Effector memory CD4-positive, alpha-beta T cell (primary cell): ENCODE results near the gene ARF5.
"Not testable (repeated sequence)": the region's sequence is repeated elsewhere in the genome, so short reads cannot be mapped to it uniquely, and the experiment has no call there.

Experiments
- DNase-seq, 3 donors: peaks; one replicate each; pipeline ENCODE4 v3.0.0-alpha.2; 2020
- H3K27ac ChIP-seq: 2 replicates; pipeline ENCODE4 v1.7.0; 2013; ENCODE audit warnings: mild to moderate bottlenecking, low read length, moderate library complexity; ENCODE audit not compliant: insufficient read depth, poor library complexity, severe bottlenecking
- H3K27me3 ChIP-seq: replicated peaks from 2 replicates; pipeline ENCODE4 v1.7.0; 2013; ENCODE audit warnings: mild to moderate bottlenecking, low read length; ENCODE audit not compliant: insufficient read depth, control insufficient read depth, poor library complexity, severe bottlenecking
- H3K36me3 ChIP-seq: 2 replicates; pipeline ENCODE4 v1.7.0; 2013; ENCODE audit warnings: mild to moderate bottlenecking, low read length, moderate library complexity; ENCODE audit not compliant: control insufficient read depth, insufficient read depth
- H3K4me1 ChIP-seq: 2 replicates; pipeline ENCODE4 v1.7.0; 2013; ENCODE audit warnings: low read length, mild to moderate bottlenecking; ENCODE audit not compliant: control insufficient read depth, insufficient read depth, poor library complexity, severe bottlenecking
- H3K4me3 ChIP-seq: 2 replicates; pipeline ENCODE4 v1.7.0; 2013; ENCODE audit warnings: low read length, low read depth, mild to moderate bottlenecking; ENCODE audit not compliant: insufficient read depth, poor library complexity, severe bottlenecking
- H3K9me3 ChIP-seq: 2 replicates; pipeline ENCODE4 v1.7.0; 2013; ENCODE audit warnings: mild to moderate bottlenecking, low read length, moderate library complexity; ENCODE audit not compliant: control insufficient read depth
- total RNA-seq, 3 donors: gene quantifications; one replicate each; lab custom pipeline; 2026; lab: John Stamatoyannopoulos, UW

Gene ARF5
- 38.0 to 52.6 (median 49.0) reads per million in 3 donors for total RNA-seq

DNA sequence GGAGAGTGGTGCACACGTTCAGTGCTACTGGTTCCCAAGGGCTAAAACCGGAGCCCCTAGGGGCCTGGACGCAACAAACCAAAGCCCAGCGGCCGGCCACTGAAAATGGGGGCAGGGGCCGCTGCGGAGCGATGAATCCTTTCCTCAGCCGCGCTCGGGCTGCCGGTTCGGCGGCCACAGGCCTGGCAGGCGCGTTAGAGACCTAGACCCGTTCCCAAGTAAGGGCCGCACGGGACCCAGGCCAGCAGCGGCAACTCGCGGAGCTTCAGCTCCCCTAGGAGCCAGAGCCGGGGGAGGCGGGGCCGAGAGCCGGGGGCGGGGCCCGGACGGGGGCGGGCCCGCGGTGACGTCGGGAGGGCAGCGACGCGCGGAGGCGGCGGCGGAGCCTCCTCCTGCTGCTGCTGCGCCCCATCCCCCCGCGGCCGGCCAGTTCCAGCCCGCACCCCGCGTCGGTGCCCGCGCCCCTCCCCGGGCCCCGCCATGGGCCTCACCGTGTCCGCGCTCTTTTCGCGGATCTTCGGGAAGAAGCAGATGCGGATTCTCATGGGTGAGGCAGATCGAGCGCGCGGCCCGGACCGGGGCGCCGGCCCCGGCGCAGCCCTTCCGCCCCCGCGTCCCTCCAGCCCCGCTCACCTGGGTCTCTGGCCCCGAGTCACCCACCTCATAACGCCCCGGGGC lies at the start of gene ARF5:
TSS of gene ARF5 (plus strand) at position 393 of the 678 bp plus-strand sequence. CDS start at position 481, 88 bp downstream.
- peaks cover 42% of the 10 kb centered on the region for H3K4me1 ChIP-seq
- peak within 1 kb of the TSS; percentile 89 for H3K27ac ChIP-seq
- H3K4me3 ChIP-seq, result peak within 1 kb of the TSS; percentile 93
- no peaks in the 10 kb centered on the region for H3K27me3 ChIP-seq
- DNase-seq, result peak; percentile 81 to 82 (median 82)
- peaks cover 15% of the 10 kb centered on the region for H3K36me3 ChIP-seq
- no peaks in the 10 kb centered on the region for H3K9me3 ChIP-seq

DNA sequence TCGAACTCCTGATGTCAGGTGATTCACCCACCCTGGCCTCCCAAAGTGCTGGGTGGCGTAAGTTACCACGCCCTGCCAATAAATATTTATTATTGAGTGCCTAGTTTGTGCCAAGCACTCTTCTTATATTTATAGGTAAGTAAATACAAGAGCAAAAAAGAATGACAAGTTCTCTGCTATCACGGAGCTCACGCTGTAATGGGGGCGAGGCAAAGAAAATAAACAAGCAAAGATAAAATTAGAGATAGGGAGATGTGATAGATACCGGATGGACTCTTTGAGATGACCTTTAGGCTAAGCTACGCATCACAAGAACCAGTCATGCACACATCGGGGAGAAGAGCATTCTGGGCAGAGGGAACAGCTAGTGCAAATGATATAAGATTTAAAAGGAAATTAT lies 49.1 kb upstream of the ARF5 start:
- no peak for DNase-seq
- no peak overlapping the region for H3K4me3 ChIP-seq
- H3K27ac ChIP-seq, result no peak overlapping the region
- no peaks in the 10 kb centered on the region for H3K36me3 ChIP-seq
- H3K9me3 ChIP-seq, result no peaks in the 10 kb centered on the region
- no peaks in the 10 kb centered on the region for H3K27me3 ChIP-seq
- no peaks in the 10 kb centered on the region for H3K4me1 ChIP-seq

DNA sequence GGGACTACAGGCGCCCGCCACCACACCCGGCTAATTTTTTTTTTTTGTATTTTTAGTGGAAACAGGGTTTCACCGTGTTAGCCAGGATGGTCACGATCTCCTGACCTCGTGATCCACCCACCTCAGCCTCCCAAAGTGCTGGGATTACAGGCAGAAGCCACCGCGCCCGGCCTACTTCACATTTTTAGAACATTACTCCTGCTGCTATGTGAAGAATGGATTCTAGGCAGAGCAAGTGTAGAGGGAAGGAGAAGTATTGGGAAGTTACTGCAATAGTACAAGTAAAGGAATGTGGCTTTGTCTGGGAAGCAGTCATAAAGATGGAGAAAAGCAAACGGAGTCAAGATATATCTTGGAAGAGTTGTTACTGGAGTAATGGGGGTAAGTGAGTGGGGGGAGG lies 47.8 kb upstream of the ARF5 start:
- H3K9me3 ChIP-seq, DNase-seq, H3K27me3 ChIP-seq, H3K27ac ChIP-seq, H3K4me1 ChIP-seq, H3K36me3 ChIP-seq, H3K4me3 ChIP-seq: not testable (repeated sequence)

DNA sequence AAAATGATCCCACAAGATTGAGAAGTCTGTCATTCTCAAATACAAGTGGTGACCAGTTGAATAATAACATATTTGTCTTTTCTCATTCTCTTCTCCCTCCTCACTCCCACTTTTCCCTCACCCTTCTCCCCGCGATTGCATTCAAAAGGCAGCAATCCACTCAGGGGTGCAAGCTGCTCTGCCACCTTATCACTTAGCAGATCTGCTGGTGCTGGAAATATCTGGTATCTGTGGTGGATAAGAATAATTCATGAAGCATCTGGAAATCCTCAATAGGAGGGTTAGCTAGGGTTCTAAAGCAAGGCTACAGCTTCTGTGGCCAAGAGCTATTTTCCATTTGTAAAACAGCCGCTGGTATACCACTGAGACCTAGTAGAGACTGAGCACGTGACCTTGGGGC lies 46.7 kb upstream of the ARF5 start:
- DNase-seq, result no peak
- H3K27ac ChIP-seq, result no peak overlapping the region

DNA sequence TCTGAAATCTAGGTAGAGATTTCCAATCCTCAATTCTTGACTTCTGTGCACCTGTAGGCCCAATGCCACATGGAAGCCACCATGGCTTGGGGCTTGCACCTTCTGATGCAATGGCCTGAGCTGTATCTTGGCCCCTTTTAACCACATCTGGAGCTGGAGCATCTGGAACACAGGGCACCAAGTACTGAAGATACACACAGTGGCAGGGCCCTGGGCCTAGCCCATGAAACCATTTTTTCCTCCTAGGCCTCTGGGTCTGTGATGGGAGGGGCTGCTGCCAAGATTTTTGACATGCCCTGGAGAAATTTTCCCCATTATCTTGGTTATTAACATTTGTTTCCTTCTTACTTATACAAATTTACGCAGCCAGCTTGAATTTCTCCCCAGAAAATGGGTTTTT lies 41.9 kb upstream of the ARF5 start:
- H3K27ac ChIP-seq, result no peak overlapping the region
- H3K27me3 ChIP-seq, result no peaks in the 10 kb centered on the region
- no peaks in the 10 kb centered on the region for H3K36me3 ChIP-seq
- no peaks in the 10 kb centered on the region for H3K9me3 ChIP-seq
- H3K4me1 ChIP-seq, result no peaks in the 10 kb centered on the region
- no peak for DNase-seq
- no peak overlapping the region for H3K4me3 ChIP-seq

More for the DNA sequence above, 46.7 kb upstream of the ARF5 start:
- H3K27me3 ChIP-seq, result no peaks in the 10 kb centered on the region
- H3K36me3 ChIP-seq, result no peaks in the 10 kb centered on the region
- no peaks in the 10 kb centered on the region for H3K4me1 ChIP-seq
- no peaks in the 10 kb centered on the region for H3K9me3 ChIP-seq
- H3K4me3 ChIP-seq, result no peak overlapping the region

DNA sequence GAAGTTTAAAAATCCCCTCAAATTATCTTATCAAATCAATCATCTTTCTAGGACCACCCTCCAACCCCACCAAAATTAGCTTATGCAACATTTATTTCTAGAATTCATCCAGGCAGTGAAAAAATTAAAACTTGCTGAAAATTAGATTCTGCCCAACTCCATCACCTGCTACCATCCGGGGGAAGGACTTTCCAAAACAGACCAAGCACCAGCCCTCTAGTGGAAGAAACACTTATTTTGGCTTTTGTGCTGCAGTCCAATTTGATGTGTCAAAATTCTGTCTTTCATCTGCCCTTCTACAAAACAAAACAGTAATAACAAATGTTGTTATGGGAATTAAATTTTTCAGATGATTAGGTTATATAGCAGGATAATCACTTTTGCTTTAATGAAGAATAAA lies 38.0 kb upstream of the ARF5 start:
- no peak for DNase-seq
- Histone ChIP-seq H3K4me3 (no peak overlapping the region), H3K27me3 (no peaks in the 10 kb centered on the region), H3K36me3 (no peaks in the 10 kb centered on the region), H3K27ac (no peak overlapping the region), H3K4me1 (no peaks in the 10 kb centered on the region), H3K9me3 (no peaks in the 10 kb centered on the region)

DNA sequence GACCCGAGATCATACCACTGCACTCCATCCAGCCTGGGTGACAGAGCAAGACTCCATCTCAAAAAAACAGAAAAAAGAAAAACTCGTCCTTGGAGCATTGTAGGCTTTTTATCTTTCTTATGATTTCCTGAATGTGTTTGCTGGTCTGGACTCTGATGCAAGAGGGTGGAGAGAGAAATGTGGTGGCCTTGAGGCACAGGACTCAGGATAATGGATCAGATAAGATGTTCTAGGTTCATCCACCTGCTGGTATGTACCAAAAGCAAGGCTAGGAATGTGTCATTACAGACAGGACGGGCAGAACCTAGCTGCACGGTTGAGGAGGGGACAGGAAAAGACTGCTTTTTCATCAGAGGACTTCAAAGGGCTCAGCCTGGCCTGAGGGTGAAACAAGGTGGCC lies 36.3 kb upstream of the ARF5 start:
- no peak for DNase-seq
- H3K4me3 ChIP-seq, result no peak overlapping the region
- no peaks in the 10 kb centered on the region for H3K36me3 ChIP-seq
- no peak overlapping the region for H3K27ac ChIP-seq
- H3K9me3 ChIP-seq, result no peaks in the 10 kb centered on the region
- no peaks in the 10 kb centered on the region for H3K4me1 ChIP-seq
- H3K27me3 ChIP-seq, result no peaks in the 10 kb centered on the region

DNA sequence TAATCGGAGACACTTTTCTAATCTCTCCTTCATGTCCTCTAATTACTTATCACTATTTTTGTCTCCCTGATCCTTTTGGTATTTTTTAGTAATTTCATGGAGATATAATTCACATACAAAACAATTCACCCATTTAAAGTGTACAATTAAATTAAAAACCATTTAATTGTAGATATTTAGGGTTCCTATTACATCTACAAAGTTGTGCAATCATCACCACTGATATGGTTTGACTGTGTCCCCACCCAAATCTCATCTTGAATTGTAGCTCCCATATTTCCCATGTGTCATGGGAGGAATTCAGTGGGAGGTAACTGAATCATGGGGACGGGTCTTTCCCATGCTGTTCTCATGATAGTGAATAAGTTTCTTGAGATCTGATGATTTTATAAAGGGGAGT lies 31.8 kb upstream of the ARF5 start:
- Histone ChIP-seq H3K4me3 (no peak overlapping the region), H3K4me1 (no peaks in the 10 kb centered on the region), H3K27ac (no peak overlapping the region), H3K27me3 (no peaks in the 10 kb centered on the region), H3K9me3 (no peaks in the 10 kb centered on the region), H3K36me3 (no peaks in the 10 kb centered on the region)
- DNase-seq, result no peak

DNA sequence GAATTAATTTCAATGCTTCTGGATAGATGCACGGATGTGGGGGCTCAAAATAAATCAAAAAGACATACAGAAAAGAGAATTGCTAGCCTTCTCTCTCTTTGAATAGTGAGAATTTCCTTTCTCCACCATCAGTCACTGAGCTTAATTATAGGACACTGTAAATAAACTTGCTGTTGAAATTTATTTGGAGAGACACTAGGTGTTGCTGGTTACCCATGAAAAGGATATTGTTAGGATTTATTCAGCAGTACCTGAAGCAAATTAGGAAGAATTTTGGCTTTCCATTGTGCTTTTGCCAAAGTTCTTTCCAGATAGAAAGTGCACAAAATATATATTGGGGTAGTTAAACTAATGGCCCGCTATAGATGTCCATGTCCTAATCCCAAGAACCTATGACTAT lies 30.4 kb upstream of the ARF5 start:
- Histone ChIP-seq H3K9me3 (no peaks in the 10 kb centered on the region), H3K27ac (no peak overlapping the region), H3K4me3 (no peak overlapping the region), H3K27me3 (no peaks in the 10 kb centered on the region), H3K4me1 (no peaks in the 10 kb centered on the region), H3K36me3 (no peaks in the 10 kb centered on the region)
- no peak for DNase-seq

DNA sequence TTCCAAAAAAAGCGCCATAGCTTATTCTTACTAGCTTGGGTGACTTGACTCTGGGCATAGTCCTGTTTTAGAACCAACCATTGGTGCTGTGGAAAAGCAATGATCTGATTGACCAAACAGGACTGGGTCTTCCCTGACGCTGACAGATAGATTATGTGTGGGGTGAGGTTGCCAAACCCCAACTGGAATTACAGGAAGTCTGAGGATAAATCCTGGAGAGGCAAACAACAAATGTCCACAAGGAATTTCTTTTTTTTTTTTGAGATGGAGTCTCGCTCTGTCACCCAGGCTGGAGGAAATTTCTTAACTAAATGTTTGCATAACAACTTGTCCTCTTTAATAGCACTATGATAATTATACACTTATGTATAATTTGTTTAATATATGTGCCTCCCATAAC lies 22.0 kb upstream of the ARF5 start:
- Histone ChIP-seq H3K27me3 (no peaks in the 10 kb centered on the region), H3K27ac (no peak overlapping the region), H3K4me1 (no peaks in the 10 kb centered on the region), H3K4me3 (no peak overlapping the region), H3K36me3 (no peaks in the 10 kb centered on the region), H3K9me3 (no peaks in the 10 kb centered on the region)
- no peak for DNase-seq
